ENCODE results near the gene PLCB1.
A peak's percentile ranks its signal among the peaks of the same experiment; 100 is the strongest.
"Not testable (repeated sequence)": the region's sequence is repeated elsewhere in the genome, so short reads cannot be mapped to it uniquely, and the experiment has no call there.

Gene PLCB1

DNA sequence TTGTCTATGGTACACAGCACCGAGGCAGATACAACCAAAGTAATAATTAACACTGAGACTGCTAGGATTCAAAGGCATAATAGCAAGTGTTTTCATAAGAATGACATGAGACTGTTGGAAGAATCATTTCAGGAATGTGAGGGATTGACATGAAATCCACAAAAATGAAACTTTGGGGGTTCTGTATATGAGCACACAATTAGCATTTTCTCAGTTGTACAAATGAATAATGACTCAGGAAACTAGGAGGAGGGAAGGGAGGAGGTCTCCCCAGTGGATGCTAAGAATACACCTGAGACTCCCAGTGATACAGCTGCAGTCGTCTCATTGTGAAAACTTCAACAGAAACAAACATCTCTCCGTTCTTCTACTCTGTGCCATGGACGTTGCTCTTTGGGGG lies 508.4 kb downstream of the PLCB1 start:
- Histone ChIP-seq H3K4me1 (ENCODE audit: control insufficient read depth in 1 of 2, insufficient read depth in 2 of 2, low read length in 2 of 2) (no peaks in the 10 kb centered on the region), H3K4me3 (ENCODE audit: low read depth in 1 of 2, low read length in 2 of 2) (no peak overlapping the region), H3K9me3 (ENCODE audit: control insufficient read depth in 1 of 2, low read length in 2 of 2) (no peaks in the 10 kb centered on the region), H3K27ac (ENCODE audit: low read length) (no peak overlapping the region), H3K27me3 (ENCODE audit: low read depth, low read length) (no peaks in the 10 kb centered on the region), H3K36me3 (ENCODE audit: control insufficient read depth in 1 of 2, insufficient read depth in 2 of 2, low read length in 2 of 2) (no peaks in the 10 kb centered on the region)

DNA sequence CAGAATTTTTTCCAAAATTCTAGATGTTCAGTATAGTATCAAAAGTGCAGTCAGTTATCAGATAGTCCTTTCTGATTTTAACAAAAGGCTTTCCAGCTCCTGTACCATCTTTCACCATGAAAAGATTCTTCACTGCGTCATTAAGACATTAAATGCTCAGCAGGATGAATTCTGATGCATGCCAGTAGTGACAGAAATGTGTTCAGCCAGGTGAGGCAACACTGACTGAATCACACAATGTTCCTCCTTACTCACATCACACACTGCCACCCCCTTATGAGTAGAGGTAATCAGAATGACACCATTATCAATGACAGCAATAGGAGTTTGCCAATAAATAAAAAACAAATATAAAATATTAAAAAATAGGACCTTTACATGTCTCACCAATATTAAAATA lies 510.2 kb downstream of the PLCB1 start:
- no peak overlapping the region for H3K27ac ChIP-seq (ENCODE audit: low read length)

GRCh38 chr20:8644468-8644867 lies 512.4 kb downstream of the PLCB1 start:
- not testable (repeated sequence) for H3K9me3 ChIP-seq (ENCODE audit: control insufficient read depth in 1 of 2, low read length in 2 of 2); H3K36me3 ChIP-seq (ENCODE audit: control insufficient read depth in 1 of 2, insufficient read depth in 2 of 2, low read length in 2 of 2); H3K27ac ChIP-seq (ENCODE audit: low read length); H3K27me3 ChIP-seq (ENCODE audit: low read depth, low read length); H3K4me3 ChIP-seq (ENCODE audit: low read depth in 1 of 2, low read length in 2 of 2)
- peaks cover 6 to 19% of the 10 kb centered on the region in 2 donors for H3K4me1 ChIP-seq (ENCODE audit: control insufficient read depth in 1 of 2, insufficient read depth in 2 of 2, low read length in 2 of 2)

More for the DNA sequence above, 510.2 kb downstream of the PLCB1 start:
- no peak overlapping the region for H3K4me3 ChIP-seq (ENCODE audit: low read depth in 1 of 2, low read length in 2 of 2)
- peaks cover 6 to 9% of the 10 kb centered on the region in 2 donors for H3K4me1 ChIP-seq (ENCODE audit: control insufficient read depth in 1 of 2, insufficient read depth in 2 of 2, low read length in 2 of 2)
- no peaks in the 10 kb centered on the region for H3K36me3 ChIP-seq (ENCODE audit: control insufficient read depth in 1 of 2, insufficient read depth in 2 of 2, low read length in 2 of 2)
- no peaks in the 10 kb centered on the region for H3K27me3 ChIP-seq (ENCODE audit: low read depth, low read length)
- H3K9me3 ChIP-seq (ENCODE audit: control insufficient read depth in 1 of 2, low read length in 2 of 2), result no peaks in the 10 kb centered on the region

DNA sequence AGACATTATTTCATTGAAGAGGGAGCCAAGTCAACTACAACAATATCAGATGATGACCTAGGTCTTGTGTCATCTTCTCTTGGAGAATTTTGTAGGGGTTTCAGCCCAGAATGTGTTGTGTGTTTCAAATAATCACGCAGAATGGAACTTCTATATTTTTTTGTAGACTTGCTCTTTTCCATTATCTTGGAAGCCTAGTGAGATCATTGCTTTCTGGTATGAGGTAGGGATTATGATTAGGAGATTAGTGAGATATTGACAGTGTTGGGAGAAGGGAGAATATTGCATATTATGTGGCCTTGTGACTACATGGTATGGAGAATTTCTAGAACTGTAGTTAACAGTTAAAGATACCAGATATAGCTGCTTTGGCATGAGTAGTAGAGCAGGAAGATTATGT lies 513.3 kb downstream of the PLCB1 start:
- Histone ChIP-seq H3K4me1 (ENCODE audit: control insufficient read depth in 1 of 2, insufficient read depth in 2 of 2, low read length in 2 of 2) (peaks cover 6 to 19% of the 10 kb centered on the region in 2 donors), H3K27me3 (ENCODE audit: low read depth, low read length) (no peaks in the 10 kb centered on the region), H3K9me3 (ENCODE audit: control insufficient read depth in 1 of 2, low read length in 2 of 2) (no peaks in the 10 kb centered on the region), H3K36me3 (ENCODE audit: control insufficient read depth in 1 of 2, insufficient read depth in 2 of 2, low read length in 2 of 2) (no peaks in the 10 kb centered on the region), H3K4me3 (ENCODE audit: low read depth in 1 of 2, low read length in 2 of 2) (no peak overlapping the region), H3K27ac (ENCODE audit: low read length) (no peak overlapping the region)

DNA sequence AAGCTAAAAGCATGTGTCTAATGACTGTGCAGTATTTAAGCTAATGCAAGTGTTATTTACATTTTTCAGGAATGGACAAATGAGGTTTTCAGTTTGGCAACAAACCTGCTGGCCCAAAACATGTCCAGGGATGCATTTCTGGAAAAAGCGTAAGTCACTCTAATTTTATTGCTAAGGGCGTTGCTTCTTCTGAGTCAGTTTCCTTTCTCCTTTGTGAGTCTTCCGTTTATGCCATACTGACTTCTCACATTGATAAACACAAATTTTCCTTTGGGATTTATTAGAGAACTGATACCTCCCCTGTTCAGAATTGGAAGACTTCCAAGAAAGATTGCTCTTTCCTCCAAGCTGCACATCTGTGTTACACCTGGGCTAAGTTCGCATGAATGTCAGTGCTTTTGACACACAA lies 514.0 kb downstream of the PLCB1 start:
- Histone ChIP-seq H3K4me1 (ENCODE audit: control insufficient read depth in 1 of 2, insufficient read depth in 2 of 2, low read length in 2 of 2) (peaks cover 6 to 23% of the 10 kb centered on the region in 2 donors), H3K9me3 (ENCODE audit: control insufficient read depth in 1 of 2, low read length in 2 of 2) (no peaks in the 10 kb centered on the region), H3K4me3 (ENCODE audit: low read depth in 1 of 2, low read length in 2 of 2) (no peak overlapping the region), H3K27me3 (ENCODE audit: low read depth, low read length) (no peaks in the 10 kb centered on the region), H3K36me3 (ENCODE audit: control insufficient read depth in 1 of 2, insufficient read depth in 2 of 2, low read length in 2 of 2) (no peaks in the 10 kb centered on the region), H3K27ac (ENCODE audit: low read length) (peak overlapping the region; percentile 60)

DNA sequence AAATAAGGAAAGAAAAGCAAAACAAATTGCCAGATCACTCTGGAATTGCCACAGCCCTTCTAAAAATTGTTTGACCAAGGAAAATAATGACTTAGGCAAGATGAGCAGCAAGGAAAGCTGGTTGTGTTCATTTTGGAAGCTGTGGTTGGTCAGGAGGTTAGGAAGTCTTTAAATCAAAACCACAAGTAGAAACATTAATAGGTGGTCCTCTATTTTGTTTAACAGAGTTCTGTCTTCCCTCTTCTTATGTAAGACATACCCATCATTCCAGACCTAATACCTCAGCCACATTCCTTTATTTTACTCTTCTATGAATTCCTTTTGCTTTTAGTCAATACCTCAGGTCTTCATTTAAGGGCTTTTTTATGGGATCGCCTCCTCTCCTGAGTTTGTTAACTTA lies 514.6 kb downstream of the PLCB1 start:
- no peaks in the 10 kb centered on the region for H3K36me3 ChIP-seq (ENCODE audit: control insufficient read depth in 1 of 2, insufficient read depth in 2 of 2, low read length in 2 of 2)
- H3K27ac ChIP-seq (ENCODE audit: low read length), result peak overlapping the region; percentile 60
- H3K4me1 ChIP-seq (ENCODE audit: control insufficient read depth in 1 of 2, insufficient read depth in 2 of 2, low read length in 2 of 2), result peaks cover 6 to 28% of the 10 kb centered on the region in 2 donors
- H3K27me3 ChIP-seq (ENCODE audit: low read depth, low read length), result no peaks in the 10 kb centered on the region
- H3K9me3 ChIP-seq (ENCODE audit: control insufficient read depth in 1 of 2, low read length in 2 of 2), result no peaks in the 10 kb centered on the region
- H3K4me3 ChIP-seq (ENCODE audit: low read depth in 1 of 2, low read length in 2 of 2), result no peak overlapping the region

DNA sequence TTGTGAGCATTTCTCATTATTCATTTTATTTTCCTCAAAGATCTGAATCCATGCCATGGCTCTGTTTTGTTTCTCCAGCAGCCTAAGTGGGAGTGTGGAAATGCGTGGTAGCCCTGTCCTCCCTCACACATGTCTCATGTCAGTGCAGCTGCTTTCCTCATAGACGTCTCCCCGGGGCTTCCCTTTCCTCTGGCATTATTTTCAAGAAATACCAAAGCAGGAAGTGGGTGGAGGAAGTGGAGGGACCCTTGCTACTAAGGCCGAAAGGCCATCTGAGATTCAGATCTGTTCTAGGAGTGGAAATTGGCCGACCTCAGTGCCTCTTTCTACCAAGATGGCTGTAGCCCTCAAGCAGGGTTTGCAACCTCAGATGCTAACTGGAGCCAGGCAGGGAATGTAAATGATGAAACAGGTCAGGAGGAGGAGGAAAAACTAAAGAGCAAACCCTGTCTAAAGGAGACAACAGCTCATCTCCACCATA lies 515.9 kb downstream of the PLCB1 start:
- Histone ChIP-seq H3K4me1 (ENCODE audit: control insufficient read depth in 1 of 2, insufficient read depth in 2 of 2, low read length in 2 of 2) (peaks cover 6 to 28% of the 10 kb centered on the region in 2 donors), H3K4me3 (ENCODE audit: low read depth in 1 of 2, low read length in 2 of 2) (no peak overlapping the region), H3K9me3 (ENCODE audit: control insufficient read depth in 1 of 2, low read length in 2 of 2) (no peaks in the 10 kb centered on the region), H3K27me3 (ENCODE audit: low read depth, low read length) (no peaks in the 10 kb centered on the region), H3K36me3 (ENCODE audit: control insufficient read depth in 1 of 2, insufficient read depth in 2 of 2, low read length in 2 of 2) (no peaks in the 10 kb centered on the region), H3K27ac (ENCODE audit: low read length) (peak overlapping the region; percentile 13)

- Histone ChIP-seq H3K27ac (ENCODE audit: low read length) (peak overlapping the region; percentile 13), H3K27me3 (ENCODE audit: low read depth, low read length) (no peaks in the 10 kb centered on the region), H3K4me3 (ENCODE audit: low read depth in 1 of 2, low read length in 2 of 2) (no peak overlapping the region), H3K4me1 (ENCODE audit: control insufficient read depth in 1 of 2, insufficient read depth in 2 of 2, low read length in 2 of 2) (peaks cover 6 to 28% of the 10 kb centered on the region in 2 donors), H3K9me3 (ENCODE audit: control insufficient read depth in 1 of 2, low read length in 2 of 2) (no peaks in the 10 kb centered on the region), H3K36me3 (ENCODE audit: control insufficient read depth in 1 of 2, insufficient read depth in 2 of 2, low read length in 2 of 2) (no peaks in the 10 kb centered on the region)
These were observed 516.4 kb downstream of the PLCB1 start for GRCh38 chr20:8648466-8648865.

GRCh38 chr20:8652396-8652795 lies 520.3 kb downstream of the PLCB1 start:
- Histone ChIP-seq H3K27me3 (ENCODE audit: low read depth, low read length) (no peaks in the 10 kb centered on the region), H3K9me3 (ENCODE audit: control insufficient read depth in 1 of 2, low read length in 2 of 2) (no peaks in the 10 kb centered on the region), H3K4me1 (ENCODE audit: control insufficient read depth in 1 of 2, insufficient read depth in 2 of 2, low read length in 2 of 2) (peaks cover 0 to 18% of the 10 kb centered on the region in 2 donors), H3K27ac (ENCODE audit: low read length) (peak overlapping the region; percentile 36), H3K36me3 (ENCODE audit: control insufficient read depth in 1 of 2, insufficient read depth in 2 of 2, low read length in 2 of 2) (no peaks in the 10 kb centered on the region), H3K4me3 (ENCODE audit: low read depth in 1 of 2, low read length in 2 of 2) (no peak overlapping the region)

DNA sequence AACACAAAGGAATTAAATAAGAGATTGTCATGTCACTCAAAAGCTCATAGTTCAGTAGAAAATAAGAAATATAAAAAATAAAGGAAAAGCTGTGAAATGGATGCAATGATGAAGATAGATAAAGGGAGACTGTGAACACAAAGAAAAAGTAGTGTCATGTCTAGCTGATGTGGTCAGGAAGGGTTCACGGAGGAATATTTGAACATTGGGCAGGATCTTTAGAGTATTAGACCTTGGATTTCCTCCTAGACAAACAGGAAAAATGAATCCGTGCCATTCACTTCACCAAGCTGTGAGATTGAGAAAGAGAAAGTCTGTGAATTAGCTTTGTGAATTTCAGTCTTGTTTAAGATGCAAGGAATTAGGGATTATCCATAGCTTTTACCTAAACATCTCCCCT lies 522.4 kb downstream of the PLCB1 start:
- H3K36me3 ChIP-seq (ENCODE audit: control insufficient read depth in 1 of 2, insufficient read depth in 2 of 2, low read length in 2 of 2), result peaks cover 0 to 4% of the 10 kb centered on the region in 2 donors
- no peak overlapping the region for H3K27ac ChIP-seq (ENCODE audit: low read length)
- H3K4me3 ChIP-seq (ENCODE audit: low read depth in 1 of 2, low read length in 2 of 2), result no peak overlapping the region
- no peaks in the 10 kb centered on the region for H3K27me3 ChIP-seq (ENCODE audit: low read depth, low read length)
- H3K4me1 ChIP-seq (ENCODE audit: control insufficient read depth in 1 of 2, insufficient read depth in 2 of 2, low read length in 2 of 2), result peaks cover 0 to 10% of the 10 kb centered on the region in 2 donors
- H3K9me3 ChIP-seq (ENCODE audit: control insufficient read depth in 1 of 2, low read length in 2 of 2), result no peaks in the 10 kb centered on the region

DNA sequence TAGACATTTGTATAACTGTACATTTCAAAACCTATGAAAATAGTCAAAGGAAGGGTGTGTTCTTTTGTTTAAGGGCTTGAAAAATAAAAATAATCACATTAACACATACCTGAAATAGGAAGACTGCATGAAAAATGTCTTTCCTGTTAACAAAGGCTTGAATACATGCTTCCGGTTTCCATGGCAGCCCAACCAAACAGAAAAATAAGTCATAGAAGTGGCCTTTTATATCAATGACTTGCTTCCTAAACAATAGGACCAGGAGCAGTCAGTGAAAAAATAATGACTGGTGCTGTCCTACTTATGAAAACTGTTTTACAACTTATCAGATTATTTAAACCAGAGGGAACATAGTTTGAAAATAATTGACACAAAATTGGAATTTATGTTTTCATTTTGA lies 524.3 kb downstream of the PLCB1 start:
- H3K4me1 ChIP-seq (ENCODE audit: control insufficient read depth in 1 of 2, insufficient read depth in 2 of 2, low read length in 2 of 2), result peaks cover 0 to 3% of the 10 kb centered on the region in 2 donors
- H3K9me3 ChIP-seq (ENCODE audit: control insufficient read depth in 1 of 2, low read length in 2 of 2), result no peaks in the 10 kb centered on the region
- H3K27me3 ChIP-seq (ENCODE audit: low read depth, low read length), result no peaks in the 10 kb centered on the region
- H3K4me3 ChIP-seq (ENCODE audit: low read depth in 1 of 2, low read length in 2 of 2), result no peak overlapping the region
- H3K36me3 ChIP-seq (ENCODE audit: control insufficient read depth in 1 of 2, insufficient read depth in 2 of 2, low read length in 2 of 2), result peaks cover 0 to 4% of the 10 kb centered on the region in 2 donors
- H3K27ac ChIP-seq (ENCODE audit: low read length), result no peak overlapping the region

DNA sequence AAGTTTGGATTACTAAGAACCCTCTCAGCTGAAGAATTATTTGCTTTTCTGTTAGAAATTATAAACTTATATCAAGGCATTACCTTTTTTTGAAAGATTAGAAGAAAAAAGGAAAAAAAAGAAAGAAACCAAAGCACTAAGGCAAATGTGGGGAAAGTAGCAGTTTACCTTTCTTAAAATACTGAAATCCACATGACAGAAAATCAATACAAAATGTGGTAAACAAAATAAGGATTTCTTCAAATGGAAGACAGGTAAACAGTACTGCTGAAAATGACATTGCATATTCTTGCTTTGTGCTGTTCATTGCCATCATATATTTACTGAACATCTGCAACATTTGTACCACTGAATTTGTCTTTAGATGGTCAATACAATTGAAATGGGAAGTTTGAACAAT lies 525.6 kb downstream of the PLCB1 start:
- Histone ChIP-seq H3K4me3 (ENCODE audit: low read depth in 1 of 2, low read length in 2 of 2) (no peak overlapping the region), H3K27me3 (ENCODE audit: low read depth, low read length) (no peaks in the 10 kb centered on the region), H3K9me3 (ENCODE audit: control insufficient read depth in 1 of 2, low read length in 2 of 2) (no peaks in the 10 kb centered on the region), H3K27ac (ENCODE audit: low read length) (no peak overlapping the region), H3K4me1 (ENCODE audit: control insufficient read depth in 1 of 2, insufficient read depth in 2 of 2, low read length in 2 of 2) (no peaks in the 10 kb centered on the region), H3K36me3 (ENCODE audit: control insufficient read depth in 1 of 2, insufficient read depth in 2 of 2, low read length in 2 of 2) (peaks cover 0 to 4% of the 10 kb centered on the region in 2 donors)
